SH-SY5Y (cell line): ENCODE measurements around the gene ANXA4.

Experiments
- GATA2 ChIP-seq: IDR thresholded peaks from 2 replicates; pipeline ENCODE4 v1.6.1; 2011; ENCODE audit warnings: mild to moderate bottlenecking, low read depth, low read length
- GATA3 ChIP-seq: IDR thresholded peaks from 2 replicates; pipeline ENCODE4 v1.6.1; 2011; ENCODE audit warnings: low read depth, mild to moderate bottlenecking, low read length, moderate library complexity

ANXA4 gene

DNA sequence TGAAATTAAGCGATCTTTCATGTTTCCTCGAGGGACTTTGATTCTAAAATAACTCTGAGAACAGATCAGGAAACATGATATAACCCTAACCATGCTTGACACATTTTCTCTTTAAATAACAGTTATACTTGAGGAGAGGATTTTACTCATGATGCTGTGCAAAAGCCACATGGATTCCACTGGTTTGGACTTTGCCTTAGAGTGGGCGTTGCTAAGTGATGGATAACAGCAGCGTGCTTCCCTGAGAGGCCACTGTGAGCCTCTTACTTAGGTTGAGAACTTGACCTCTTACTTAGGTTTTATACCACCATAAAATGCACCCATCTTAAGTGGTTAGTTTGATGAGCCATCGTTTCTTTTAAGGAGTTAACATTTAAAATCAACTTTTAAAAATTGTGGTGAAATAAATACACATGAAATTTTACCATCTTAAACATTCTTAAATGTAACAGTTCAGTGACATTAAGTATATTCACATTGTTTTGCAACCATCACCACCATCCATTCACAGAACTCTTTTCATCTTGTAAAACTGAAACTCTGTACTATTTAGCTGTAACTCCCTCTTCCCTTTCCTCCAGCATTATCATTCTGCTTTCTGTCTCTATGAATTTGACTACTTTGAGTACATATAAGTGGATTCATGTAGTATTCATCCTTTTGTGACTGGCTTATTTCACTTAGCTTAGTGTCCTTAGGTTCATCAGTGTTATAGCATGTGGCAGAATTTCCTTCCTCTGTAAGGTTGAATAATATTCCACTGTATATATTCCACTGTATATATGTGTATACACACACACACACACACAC, 22.6 kb downstream of the ANXA4 start:
- TF ChIP-seq GATA2, result no peak
- TF ChIP-seq GATA3, result no peak

DNA sequence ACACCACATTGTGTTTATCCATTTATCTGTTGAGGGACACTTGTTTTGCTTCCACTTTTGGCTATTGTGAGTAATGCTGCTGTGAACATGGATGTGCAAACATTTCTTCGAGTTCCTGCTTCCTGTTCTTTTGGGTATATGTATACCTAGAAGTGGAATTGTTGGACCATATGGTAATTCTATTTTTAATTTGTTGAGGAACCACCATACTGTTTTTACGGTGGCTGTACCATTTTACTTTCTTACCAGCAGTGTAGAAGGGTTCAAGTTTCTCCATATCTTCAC, 23.1 kb downstream of the ANXA4 start:
- TF ChIP-seq GATA2 (no peak), GATA3 (no peak)

- no peak for TF ChIP-seq GATA3
- TF ChIP-seq GATA2, result no peak
Observed at GRCh38 chr2:69766014-69766413, 24.1 kb downstream of the ANXA4 start.

GRCh38 chr2:69767034-69767433, 25.1 kb downstream of the ANXA4 start:
- TF ChIP-seq GATA2, result no peak
- no peak for TF ChIP-seq GATA3

DNA sequence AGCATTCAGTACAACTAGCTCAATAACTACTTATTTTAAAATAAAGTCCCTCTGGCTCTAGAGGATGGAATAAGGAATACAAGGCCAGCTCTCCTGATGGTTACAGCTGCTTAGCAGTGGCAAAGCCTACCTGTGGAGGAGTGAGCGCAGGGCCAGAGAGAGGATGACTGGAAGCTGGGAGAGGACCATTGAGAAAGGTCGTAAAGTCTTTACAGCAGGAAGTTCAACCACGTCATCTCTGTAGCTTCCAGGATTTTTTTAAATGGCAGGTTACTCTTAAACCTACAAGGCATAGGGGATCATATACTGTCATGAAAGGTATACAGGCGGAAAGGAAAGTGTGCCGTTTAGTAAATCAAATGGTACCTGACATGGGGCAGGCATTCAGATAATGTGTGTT, 26.3 kb downstream of the ANXA4 start:
- TF ChIP-seq GATA2, result no peak
- TF ChIP-seq GATA3, result no peak

DNA sequence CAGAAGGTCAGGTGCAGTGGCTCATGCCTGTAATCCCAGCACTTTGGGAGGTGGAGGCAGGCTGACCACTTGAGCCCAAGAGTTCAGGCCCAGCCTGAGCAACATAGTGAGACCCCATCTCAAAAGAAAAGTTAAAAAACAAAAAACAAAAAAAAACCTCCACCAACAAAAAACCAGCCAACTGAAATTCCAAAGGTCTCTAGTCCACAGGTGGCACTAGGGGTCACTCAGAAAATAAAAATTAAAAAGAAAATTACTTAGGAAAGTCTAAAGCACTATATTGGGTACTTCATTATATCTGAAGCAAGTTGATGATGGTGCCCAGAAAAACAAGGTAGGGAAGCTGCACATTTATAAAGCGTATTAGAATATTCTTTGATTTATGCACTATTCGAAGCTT, 26.9 kb downstream of the ANXA4 start:
- TF ChIP-seq GATA2, result no peak
- TF ChIP-seq GATA3, result no peak

DNA sequence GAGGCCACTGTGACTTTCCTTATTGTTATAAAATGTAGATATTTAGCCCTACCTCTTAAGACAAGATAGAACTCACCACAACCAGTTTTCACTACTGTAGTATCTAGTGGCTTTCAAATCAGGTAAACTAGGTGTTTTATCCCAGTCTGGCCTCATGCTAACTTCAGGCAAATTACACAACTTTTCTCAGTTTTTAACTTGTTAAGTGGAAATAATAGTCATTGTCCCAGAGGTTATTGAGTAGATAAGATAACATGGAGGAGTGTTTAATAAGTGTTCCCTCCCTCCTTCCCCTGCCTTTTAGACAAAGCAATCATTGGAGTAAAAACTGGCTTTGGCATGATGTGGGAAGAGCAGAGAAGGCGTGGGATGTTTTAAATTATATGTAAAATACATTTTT, 27.3 kb downstream of the ANXA4 start:
- TF ChIP-seq GATA2 (no peak), GATA3 (no peak)

DNA sequence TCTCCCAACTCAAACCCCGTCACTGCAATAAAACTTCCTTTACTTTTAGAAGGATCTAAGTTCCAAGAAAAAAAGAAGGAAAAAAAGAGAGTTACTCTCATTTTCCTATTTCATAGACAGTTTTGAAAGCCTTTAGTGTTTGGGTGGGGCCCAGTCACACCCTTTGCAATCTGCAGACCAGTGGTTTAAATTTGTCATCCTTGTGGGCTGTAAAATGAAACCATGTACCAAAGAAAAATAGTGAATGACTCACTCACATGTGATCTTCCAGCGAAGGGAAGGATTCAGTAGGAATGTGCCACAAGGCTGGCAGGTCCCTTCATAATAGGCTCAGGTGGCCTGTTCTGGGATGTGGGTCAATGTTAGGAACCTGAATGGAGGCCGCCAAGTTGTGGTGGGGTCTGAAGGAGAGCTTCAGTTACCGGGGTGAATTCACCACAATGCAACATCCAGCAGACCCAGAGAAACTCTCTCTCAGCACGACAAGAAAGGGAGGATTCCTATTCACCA, 28.3 kb downstream of the ANXA4 start:
- TF ChIP-seq GATA3 (no peak), GATA2 (no peak)

DNA sequence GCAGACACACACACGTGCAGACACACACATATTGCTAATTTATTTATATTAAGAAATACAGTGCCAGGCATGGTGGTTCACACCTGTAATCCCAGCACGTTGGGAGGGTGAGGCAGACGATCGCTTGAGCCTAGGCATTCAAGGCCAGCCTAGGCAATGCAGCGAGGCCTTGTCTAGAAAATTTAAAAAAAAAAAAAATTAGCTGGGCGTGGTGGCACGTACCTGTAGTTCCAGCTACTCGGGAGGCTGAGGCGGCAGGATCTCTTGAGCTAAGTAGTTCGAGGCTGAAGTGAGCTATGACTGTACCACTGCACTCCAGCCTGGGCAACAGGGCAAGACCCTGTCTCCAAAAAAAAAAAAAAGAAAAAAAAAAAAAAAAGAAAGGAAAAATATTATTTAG, 28.8 kb downstream of the ANXA4 start:
- TF ChIP-seq GATA2 (no peak), GATA3 (no peak)

- no peak for TF ChIP-seq GATA3
- no peak for TF ChIP-seq GATA2
Observed at GRCh38 chr2:69771461-69771860, 29.5 kb downstream of the ANXA4 start.

DNA sequence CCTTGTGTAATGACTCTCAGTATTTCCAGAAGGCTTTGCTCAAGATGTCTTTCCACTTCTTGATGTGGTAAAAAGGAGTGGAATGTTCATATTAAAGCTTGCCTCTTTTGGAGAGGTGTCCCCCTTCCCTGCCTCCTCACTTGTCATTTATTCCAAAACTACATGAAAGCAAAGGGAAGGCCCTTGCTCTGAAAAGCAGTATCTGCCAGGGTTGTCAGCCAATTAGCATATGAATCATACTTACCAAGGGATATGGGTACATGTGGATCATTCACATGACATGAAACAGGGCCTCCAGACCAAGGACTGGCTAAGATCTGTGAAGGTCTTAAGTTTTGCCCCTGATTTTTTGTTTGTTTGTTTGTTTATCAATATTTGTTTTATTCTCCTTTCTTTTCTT, 31.3 kb downstream of the ANXA4 start:
- TF ChIP-seq GATA3, result no peak

GRCh38 chr2:69774984-69775982, 33.3 kb downstream of the ANXA4 start:
- TF ChIP-seq GATA2 (no peak), GATA3 (no peak)

- TF ChIP-seq GATA2 (no peak), GATA3 (no peak)
Observed at GRCh38 chr2:69776886-69777785, 35.2 kb downstream of the ANXA4 start.

DNA sequence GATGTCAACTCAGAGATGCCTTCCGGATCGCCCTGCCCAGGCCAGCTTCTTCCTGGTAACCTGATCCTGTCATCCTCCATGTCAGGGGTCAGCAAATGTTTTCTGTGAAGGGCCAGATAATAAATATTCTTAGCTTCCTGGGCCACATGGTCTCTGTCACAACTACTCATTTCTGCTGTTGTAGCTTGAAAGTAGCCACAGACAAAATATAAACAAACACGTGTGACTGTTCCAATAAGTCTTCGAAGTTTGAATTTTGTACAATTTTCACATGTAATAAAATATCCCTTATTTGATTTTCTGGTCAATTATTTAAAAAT, 35.8 kb downstream of the ANXA4 start:
- TF ChIP-seq GATA3, result no peak
- TF ChIP-seq GATA2, result no peak

DNA sequence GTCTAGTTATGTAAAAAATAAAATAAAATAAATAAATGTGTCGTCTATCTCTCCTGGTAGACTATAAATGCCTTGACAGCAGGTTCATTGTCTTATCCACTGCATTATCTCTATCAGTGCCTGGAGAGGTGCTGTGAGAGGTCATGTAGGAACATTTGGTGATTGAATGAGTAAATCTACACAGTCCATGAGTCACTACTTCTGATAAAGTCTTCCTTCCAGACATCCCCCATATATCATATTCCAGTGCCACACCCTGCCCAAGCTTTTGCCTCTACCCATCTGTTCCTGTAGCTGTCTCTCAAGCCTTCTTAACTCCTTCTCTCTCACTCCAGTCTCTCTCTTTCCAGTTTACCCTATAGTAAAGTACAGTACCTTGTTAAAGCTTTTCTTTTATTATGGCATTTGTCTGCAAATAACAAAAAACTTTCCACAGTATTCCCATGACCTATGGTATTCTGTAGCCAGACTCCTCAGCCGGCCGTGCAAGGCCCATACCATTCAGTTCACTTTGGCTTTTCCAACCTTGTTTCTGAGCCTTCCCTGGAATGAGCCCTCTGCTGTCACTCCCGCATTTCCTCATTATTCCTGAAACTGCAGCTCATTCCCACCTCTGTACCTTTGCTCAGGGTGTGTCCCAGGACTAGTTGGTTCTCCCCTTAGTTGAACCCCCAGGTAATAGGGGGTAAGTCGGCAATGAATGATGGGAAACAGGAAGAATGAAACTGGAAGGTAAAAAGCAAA, 37.5 kb downstream of the ANXA4 start:
- TF ChIP-seq GATA3 (no peak), GATA2 (no peak)
